ENCODE measurements around the gene NME3. TPM values are rescaled to one million over a fixed set of nuclear protein-coding genes. Genes with fewer than 3 reads are reported as not detected.

NME3 gene
- total and polyA plus RNA-seq, 2 of the 13 experiments (the other 11 are each of a cell fraction or from before 2014, with no cell fraction given): 10.4 to 15.9 TPM

- TF ChIP-seq SRSF1 (optimal IDR thresholded peaks at IDR 0.05; ENCODE audit: low read depth, low read length): no peak
- TF ChIP-seq ZNF354B (CRISPR knock-in tag; IDR thresholded peaks at IDR 0.05): no peak
- no peak for TF ChIP-seq KAT8 (CRISPR knock-in tag; IDR thresholded peaks at IDR 0.05)
- TF ChIP-seq THAP7 (CRISPR knock-in tag; IDR thresholded peaks at IDR 0.05): no peak
- TF ChIP-seq SIX1 (CRISPR knock-in tag; IDR thresholded peaks at IDR 0.05; ENCODE audit: borderline replicate concordance): no peak
- no peak for TF ChIP-seq ZNF580 (CRISPR knock-in tag; IDR thresholded peaks at IDR 0.05; ENCODE audit: borderline replicate concordance, low read depth)
- TF ChIP-seq ZNF407 (CRISPR knock-in tag; IDR thresholded peaks at IDR 0.05; ENCODE audit: not compliant biosample characterization): no peak
- TF ChIP-seq PITX1 (CRISPR knock-in tag; IDR thresholded peaks at IDR 0.05): no peak
- no TSS peak for BruUV-seq (replicated peaks)
- Histone ChIP-seq H4K20me1 (ENCODE audit: insufficient read depth, low read length) (peaks cover 5% of the 10 kb centered on the region; the same call in 1 of the 2 replicates), H2AFZ (ENCODE audit: low read length) (no peak overlapping the region), H3K79me2 (ENCODE audit: insufficient read depth, low read length) (no peaks in the 10 kb centered on the region), H3K27me3 (ENCODE audit: control insufficient read depth in 1 of 2, insufficient read depth in 2 of 2, low read length in 2 of 2) (no peaks in the 10 kb centered on the region), H3K4me1 (ENCODE audit: insufficient read depth, low read length) (peaks cover 10% of the 10 kb centered on the region), H3K36me3 (replicated peaks in 1 of 2; ENCODE audit: control insufficient read depth in 1 of 2, insufficient read depth in 2 of 2, low read length in 2 of 2) (peaks cover 11 to 26% of the 10 kb centered on the region in 2 experiments; a peak in 4 of 5 replicates), H3K4me3 (replicated peaks in 1 of 3; ENCODE audit: insufficient read depth in 1 of 3, low read depth in 2 of 3, low read length in 3 of 3) (no peak overlapping the region), H3K27ac (ENCODE audit: extremely low read length, insufficient read depth, low read length) (no peak overlapping the region), H3K9me3 (ENCODE audit: low read length) (no peaks in the 10 kb centered on the region), H3K4me2 (ENCODE audit: low read depth, low read length) (no peak overlapping the region), H3K9ac (ENCODE audit: insufficient read depth, low read depth, low read length) (no peak overlapping the region)
- intact Hi-C loops (cut with micrococcal nuclease; ENCODE audit: unreplicated experiment): no loop called here
- ChIA-PET CTCF (ENCODE audit: low intra/inter-chr PET ratio, low total read pairs) (no interaction called here), POLR2A (no interaction called here)
- 75% methylated on average over 9 of the region's 18 CpGs for WGBS (ENCODE audit: low lambda C conversion rate)
- DNase-seq (ENCODE audit: low spot score) (no peak), ATAC-seq (no peak), FAIRE-seq (no peak)
- in situ Hi-C loops (cut with HindIII; ENCODE audit: extremely low pct_ligation_motif_present, low pct_unique_long_range_greater_than_20kb): no loop called here
These were observed 37.3 kb upstream of the NME3 start for GRCh38 chr16:1808691-1809090.

Data from HepG2 (cell line).